ENCODE results near the gene CYB561D1.

DNA sequence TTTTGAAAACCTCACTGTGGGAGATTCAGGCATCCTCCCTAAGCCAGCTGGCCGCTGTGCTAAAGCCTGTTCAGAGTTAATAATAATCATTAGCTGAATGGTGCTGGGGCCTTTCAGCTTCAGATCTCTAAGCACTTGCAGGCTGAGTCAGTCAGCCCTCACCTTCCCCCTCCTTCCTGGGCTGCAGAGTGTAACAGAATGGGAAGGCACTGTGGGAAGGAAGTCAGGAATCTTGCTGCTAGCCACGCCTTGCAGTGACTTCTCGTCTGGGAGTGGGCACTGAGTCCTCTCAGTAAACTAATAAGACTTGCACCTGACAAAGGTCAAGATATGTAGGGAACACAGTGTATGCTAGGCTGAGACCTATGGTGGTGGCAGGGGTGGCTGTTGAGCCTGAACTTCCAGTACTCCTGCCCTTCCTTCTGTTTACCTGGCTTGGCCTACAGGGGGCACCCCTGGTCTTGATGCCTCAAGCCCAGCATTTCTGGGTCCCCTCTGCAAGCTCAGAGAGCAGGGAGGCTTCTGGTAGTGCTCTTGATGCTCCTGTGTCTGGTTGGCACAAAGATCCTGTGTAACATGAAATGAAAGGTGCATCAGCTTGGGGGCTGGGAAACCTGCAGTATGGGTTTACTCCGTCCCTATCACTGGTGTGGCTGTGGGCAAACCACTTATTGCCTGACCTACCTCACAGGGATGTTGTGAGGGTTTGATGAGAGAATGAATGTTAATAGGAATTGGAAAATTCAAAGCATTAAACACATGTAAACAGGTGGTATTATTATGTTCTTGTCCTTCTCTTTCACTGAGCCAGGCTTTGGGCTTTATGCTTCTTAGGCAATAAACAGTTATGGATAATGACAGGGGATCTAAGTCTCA is 6.0 kb downstream of the CYB561D1 start:
- TF ChIP-seq, protein P1, sequence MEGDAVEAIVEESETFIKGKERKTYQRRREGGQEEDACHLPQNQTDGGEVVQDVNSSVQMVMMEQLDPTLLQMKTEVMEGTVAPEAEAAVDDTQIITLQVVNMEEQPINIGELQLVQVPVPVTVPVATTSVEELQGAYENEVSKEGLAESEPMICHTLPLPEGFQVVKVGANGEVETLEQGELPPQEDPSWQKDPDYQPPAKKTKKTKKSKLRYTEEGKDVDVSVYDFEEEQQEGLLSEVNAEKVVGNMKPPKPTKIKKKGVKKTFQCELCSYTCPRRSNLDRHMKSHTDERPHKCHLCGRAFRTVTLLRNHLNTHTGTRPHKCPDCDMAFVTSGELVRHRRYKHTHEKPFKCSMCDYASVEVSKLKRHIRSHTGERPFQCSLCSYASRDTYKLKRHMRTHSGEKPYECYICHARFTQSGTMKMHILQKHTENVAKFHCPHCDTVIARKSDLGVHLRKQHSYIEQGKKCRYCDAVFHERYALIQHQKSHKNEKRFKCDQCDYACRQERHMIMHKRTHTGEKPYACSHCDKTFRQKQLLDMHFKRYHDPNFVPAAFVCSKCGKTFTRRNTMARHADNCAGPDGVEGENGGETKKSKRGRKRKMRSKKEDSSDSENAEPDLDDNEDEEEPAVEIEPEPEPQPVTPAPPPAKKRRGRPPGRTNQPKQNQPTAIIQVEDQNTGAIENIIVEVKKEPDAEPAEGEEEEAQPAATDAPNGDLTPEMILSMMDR (IDR thresholded peaks at IDR 0.05; ENCODE audit: extremely low read depth in 1 of 2, insufficient read depth in 1 of 2, low read depth in 1 of 2, low read length in 2 of 2), result peak; percentile 51 to 60
- TF ChIP-seq POLR2AphosphoS5 (IDR thresholded peaks at IDR 0.05; ENCODE audit: insufficient read depth, low read depth, low read length), result no peak
- no peak for TF ChIP-seq POLR2A (IDR thresholded peaks at IDR 0.05; ENCODE audit: low read depth, low read length)
- no peak for TF ChIP-seq EZH2 (IDR thresholded peaks at IDR 0.05; ENCODE audit: borderline replicate concordance, low read depth, low read length, severe bottlenecking)
- TF ChIP-seq, protein P2, sequence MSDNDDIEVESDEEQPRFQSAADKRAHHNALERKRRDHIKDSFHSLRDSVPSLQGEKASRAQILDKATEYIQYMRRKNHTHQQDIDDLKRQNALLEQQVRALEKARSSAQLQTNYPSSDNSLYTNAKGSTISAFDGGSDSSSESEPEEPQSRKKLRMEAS (IDR thresholded peaks at IDR 0.05; ENCODE audit: insufficient read depth, insufficient read length), result no peak
- TF ChIP-seq JUN (IDR thresholded peaks at IDR 0.05; ENCODE audit: borderline replicate concordance, insufficient read depth, insufficient read length, low read depth), result no peak
- TF ChIP-seq GATA2 (IDR thresholded peaks at IDR 0.05; ENCODE audit: insufficient read depth, insufficient read length, low read depth, low read length), result no peak

Measured in endothelial cell of umbilical vein (primary cell).